WERI-Rb-1 (cell line): ENCODE data around the gene SVEP1.

ENCODE experiments used
- DNase-seq: peaks from one replicate; pipeline ENCODE4 v3.0.0-alpha.2; 2020
- H3K27ac ChIP-seq: fragments of 250-450 bp; sonication (Bioruptor Pico); 2 replicates; pipeline ENCODE4 v1.5.1; 2020; ENCODE audit warnings: mild to moderate bottlenecking, moderate library complexity
- H3K27me3 ChIP-seq: fragments of 250-450 bp; sonication (Bioruptor Pico); 2 replicates; pipeline ENCODE4 v1.5.1; 2021; ENCODE audit warnings: mild to moderate bottlenecking, low read depth, moderate library complexity; ENCODE audit not compliant: insufficient read depth, severe bottlenecking
- H3K36me3 ChIP-seq: fragments of 250-450 bp; sonication (Bioruptor Pico); 2 replicates; pipeline ENCODE4 v1.5.1; 2020; ENCODE audit warnings: mild to moderate bottlenecking, moderate library complexity
- H3K4me3 ChIP-seq: 2 replicates; pipeline ENCODE4 v1.5.1; 2011; ENCODE audit warnings: low read depth, mild to moderate bottlenecking, control low read depth, low read length
- H3K9me3 ChIP-seq: fragments of 250-450 bp; sonication (Bioruptor Pico); 2 replicates; pipeline ENCODE4 v1.5.1; 2021; ENCODE audit warnings: mild to moderate bottlenecking, moderate library complexity; ENCODE audit not compliant: severe bottlenecking
- TF ChIP-seq, protein P1 (sequence below): IDR thresholded peaks from 2 replicates; pipeline ENCODE4 v1.5.1; 2011; ENCODE audit warnings: low read depth, mild to moderate bottlenecking, control low read depth, inconsistent platforms, low read length

Gene SVEP1

DNA sequence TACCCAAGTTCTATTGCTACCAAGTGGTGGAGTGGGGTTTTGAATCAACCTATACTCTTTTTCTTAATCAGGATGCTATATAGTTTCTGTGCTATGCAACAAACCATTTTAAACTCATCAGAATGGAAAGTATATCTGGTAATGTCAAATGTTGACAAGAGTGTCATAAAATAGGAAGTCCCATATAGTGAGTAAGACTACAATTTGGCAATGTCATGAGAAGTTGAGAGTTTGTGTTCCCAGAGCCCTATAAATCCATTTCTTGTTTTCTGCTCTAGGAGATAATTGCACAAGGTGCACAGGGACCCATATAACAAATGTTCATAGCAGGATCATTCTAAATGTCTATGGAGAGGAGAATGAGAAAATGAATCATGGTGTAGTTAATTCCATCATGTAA lies 132.1 kb downstream of the SVEP1 start:
- Histone ChIP-seq H3K27ac (no peak overlapping the region), H3K27me3 (peaks cover 68% of the 10 kb centered on the region), H3K9me3 (peaks cover 3% of the 10 kb centered on the region), H3K4me3 (no peak overlapping the region), H3K36me3 (no peaks in the 10 kb centered on the region)
- TF ChIP-seq, protein P1, sequence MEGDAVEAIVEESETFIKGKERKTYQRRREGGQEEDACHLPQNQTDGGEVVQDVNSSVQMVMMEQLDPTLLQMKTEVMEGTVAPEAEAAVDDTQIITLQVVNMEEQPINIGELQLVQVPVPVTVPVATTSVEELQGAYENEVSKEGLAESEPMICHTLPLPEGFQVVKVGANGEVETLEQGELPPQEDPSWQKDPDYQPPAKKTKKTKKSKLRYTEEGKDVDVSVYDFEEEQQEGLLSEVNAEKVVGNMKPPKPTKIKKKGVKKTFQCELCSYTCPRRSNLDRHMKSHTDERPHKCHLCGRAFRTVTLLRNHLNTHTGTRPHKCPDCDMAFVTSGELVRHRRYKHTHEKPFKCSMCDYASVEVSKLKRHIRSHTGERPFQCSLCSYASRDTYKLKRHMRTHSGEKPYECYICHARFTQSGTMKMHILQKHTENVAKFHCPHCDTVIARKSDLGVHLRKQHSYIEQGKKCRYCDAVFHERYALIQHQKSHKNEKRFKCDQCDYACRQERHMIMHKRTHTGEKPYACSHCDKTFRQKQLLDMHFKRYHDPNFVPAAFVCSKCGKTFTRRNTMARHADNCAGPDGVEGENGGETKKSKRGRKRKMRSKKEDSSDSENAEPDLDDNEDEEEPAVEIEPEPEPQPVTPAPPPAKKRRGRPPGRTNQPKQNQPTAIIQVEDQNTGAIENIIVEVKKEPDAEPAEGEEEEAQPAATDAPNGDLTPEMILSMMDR, result no peak
- no peak for DNase-seq

DNA sequence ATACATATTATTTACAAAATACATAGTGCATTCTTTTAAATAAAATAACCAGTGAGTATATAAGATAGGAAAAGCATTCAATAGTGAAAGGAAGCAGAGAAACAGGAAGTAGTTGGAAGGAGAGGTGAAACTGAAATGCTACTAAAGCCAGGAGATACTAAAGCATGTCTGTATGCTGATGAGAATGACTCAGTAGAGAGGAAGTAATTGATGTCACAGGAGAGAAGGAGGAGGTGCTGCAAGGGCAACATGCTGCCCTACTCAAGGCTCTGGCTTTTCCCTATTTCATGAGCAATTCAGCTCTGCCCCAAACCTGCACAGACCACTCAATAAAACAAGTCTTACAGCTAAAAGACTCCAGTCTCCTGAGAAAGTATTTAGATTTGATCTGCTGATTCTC lies 133.4 kb downstream of the SVEP1 start:
- Histone ChIP-seq H3K27ac (no peak overlapping the region), H3K27me3 (peaks cover 69% of the 10 kb centered on the region), H3K4me3 (no peak overlapping the region), H3K36me3 (no peaks in the 10 kb centered on the region), H3K9me3 (peaks cover 3% of the 10 kb centered on the region)
- no peak for DNase-seq
- TF ChIP-seq, protein P1, result no peak

DNA sequence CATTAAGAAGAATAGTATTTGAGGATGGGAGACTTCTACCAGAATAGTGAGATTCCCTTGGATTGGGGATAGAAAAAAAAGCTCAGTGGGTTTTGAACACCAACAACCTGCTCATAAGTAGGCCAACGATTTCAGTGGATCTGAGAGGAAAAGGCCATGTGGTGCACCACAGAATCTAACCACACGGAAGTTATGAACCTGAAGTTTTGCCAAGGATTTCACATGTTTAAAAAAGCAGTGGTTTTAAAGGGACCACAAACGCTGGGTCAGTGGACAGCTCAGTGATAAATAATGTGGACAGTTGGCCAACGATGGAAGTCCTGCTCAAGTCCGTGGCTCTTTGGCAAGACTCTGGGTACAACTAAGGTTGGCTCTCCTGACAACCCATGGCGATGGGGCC lies 134.6 kb downstream of the SVEP1 start:
- TF ChIP-seq, protein P1, result no peak
- Histone ChIP-seq H3K27ac (no peak overlapping the region), H3K27me3 (peaks cover 78% of the 10 kb centered on the region), H3K9me3 (peaks cover 3% of the 10 kb centered on the region), H3K4me3 (no peak overlapping the region), H3K36me3 (no peaks in the 10 kb centered on the region)
- DNase-seq, result no peak

DNA sequence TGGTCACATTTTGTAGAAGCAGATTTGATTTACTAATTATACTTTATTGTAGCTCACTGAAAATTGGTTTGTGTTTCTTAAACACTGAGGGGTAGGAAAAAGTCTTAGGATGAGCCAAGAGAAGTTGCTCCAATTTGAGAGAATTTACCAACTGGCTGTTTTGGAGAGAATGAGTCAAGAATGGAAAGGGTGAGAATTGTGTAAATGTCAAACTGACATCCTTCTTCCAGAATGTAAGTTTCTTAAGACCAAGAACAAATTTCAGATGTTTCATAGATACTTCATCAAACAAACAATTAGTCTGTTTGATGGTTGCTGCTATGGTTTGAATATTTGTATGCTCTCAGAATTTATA lies 135.7 kb downstream of the SVEP1 start:
- no peak for DNase-seq
- TF ChIP-seq, protein P1, result no peak
- Histone ChIP-seq H3K27ac (no peak overlapping the region), H3K4me3 (no peak overlapping the region), H3K27me3 (peaks cover 79% of the 10 kb centered on the region), H3K36me3 (no peaks in the 10 kb centered on the region), H3K9me3 (peaks cover 3% of the 10 kb centered on the region)

DNA sequence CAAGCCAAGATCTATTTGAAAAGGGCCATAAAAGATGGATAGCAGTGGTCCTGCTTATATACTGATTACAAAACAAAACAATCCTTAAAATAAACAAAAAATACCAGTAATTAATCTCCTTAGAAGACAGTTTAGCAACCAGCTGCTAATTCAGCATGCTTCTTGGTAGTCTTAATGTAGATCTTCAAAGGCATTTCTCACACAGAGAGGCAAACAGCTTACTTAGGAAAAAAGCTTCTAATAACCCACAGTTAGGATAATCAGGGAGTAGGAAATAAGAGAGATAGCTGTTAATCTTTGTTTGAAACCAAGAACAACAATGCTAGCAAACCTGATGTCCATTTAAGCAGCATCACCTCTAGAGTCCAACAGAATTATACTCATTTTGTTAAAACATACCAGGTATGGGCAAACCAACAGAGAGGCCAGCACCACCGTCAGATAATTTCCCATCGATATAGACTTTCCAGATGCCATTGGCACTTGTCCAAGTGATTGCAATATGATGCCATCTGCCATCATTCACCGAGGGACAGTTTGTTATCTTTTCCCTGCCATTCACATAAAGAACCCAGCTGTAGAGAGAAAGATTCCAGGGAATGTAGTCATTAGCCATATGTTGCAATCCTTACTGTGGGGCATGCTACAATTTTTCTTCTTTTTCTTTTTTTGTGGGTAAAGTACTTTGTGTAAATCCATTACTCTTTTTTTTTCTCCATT lies 136.2 kb downstream of the SVEP1 start:
- TF ChIP-seq, protein P1, result no peak
- no peak for DNase-seq
- no peak overlapping the region for H3K4me3 ChIP-seq
- peaks cover 80% of the 10 kb centered on the region for H3K27me3 ChIP-seq
- no peaks in the 10 kb centered on the region for H3K36me3 ChIP-seq
- no peak overlapping the region for H3K27ac ChIP-seq
- H3K9me3 ChIP-seq, result peaks cover 3% of the 10 kb centered on the region

DNA sequence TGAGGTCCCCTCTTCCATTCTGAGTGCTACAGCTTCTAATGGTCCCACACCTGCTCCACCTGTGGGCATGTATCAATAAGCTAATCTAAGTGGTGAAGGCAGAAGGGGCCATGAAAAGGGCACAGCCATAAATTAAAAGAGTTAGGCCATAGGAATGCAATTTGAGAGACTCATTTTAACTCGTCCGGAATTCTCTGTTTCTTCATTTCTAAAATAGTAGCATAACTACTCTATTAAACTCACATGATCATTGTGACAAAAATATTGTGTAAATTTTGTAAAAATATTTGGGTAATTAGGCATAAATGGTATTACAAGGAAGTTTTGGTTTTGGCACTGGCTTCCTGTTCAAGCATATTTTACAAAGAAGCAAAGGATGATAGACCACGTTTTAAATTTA lies 138.7 kb downstream of the SVEP1 start:
- no peak for DNase-seq
- Histone ChIP-seq H3K27me3 (peaks cover 84% of the 10 kb centered on the region), H3K27ac (no peak overlapping the region), H3K4me3 (no peak overlapping the region), H3K36me3 (no peaks in the 10 kb centered on the region), H3K9me3 (no peaks in the 10 kb centered on the region)
- TF ChIP-seq, protein P1, result no peak
